GM23248 (cell line): ENCODE measurements around the gene CYP1A1. TPM values are rescaled to one million over a fixed set of nuclear protein-coding genes. Genes with fewer than 3 reads are reported as not detected.
"Not testable (repeated sequence)": the region's sequence is repeated elsewhere in the genome, so short reads cannot be mapped to it uniquely, and the experiment has no call there.

Source experiments
- DNase-seq: peaks from one replicate; pipeline ENCODE4 v3.0.0-alpha.2; 2015
- H2AFZ ChIP-seq: fragments of 200-600 bp; sonication (generic); 2 replicates; pipeline ENCODE4 v1.6.1; 2016; ENCODE audit warnings: antibody characterized with exemption
- H3F3A ChIP-seq: fragments of 200-600 bp; sonication (generic); 2 replicates; pipeline ENCODE4 v1.6.1; 2016; ENCODE audit warnings: mild to moderate bottlenecking, antibody characterized with exemption, mixed run types; ENCODE audit not compliant: insufficient read depth
- H3K27ac ChIP-seq: fragments of 200-600 bp; sonication (generic); 2 replicates; pipeline ENCODE4 v1.5.1; 2016; ENCODE audit warnings: mild to moderate bottlenecking
- H3K27me3 ChIP-seq: fragments of 200-600 bp; sonication (generic); replicated peaks from 2 replicates; pipeline ENCODE4 v1.6.1; 2016; ENCODE audit warnings: mild to moderate bottlenecking; ENCODE audit not compliant: insufficient read depth
- H3K36me3 ChIP-seq: fragments of 200-600 bp; sonication (generic); 2 replicates; pipeline ENCODE4 v1.6.1; 2016; ENCODE audit warnings: low read depth, mild to moderate bottlenecking
- H3K4me1 ChIP-seq: fragments of 200-600 bp; sonication (generic); 2 replicates; pipeline ENCODE4 v1.6.1; 2016; ENCODE audit warnings: mild to moderate bottlenecking; ENCODE audit not compliant: insufficient read depth
- H3K4me2 ChIP-seq: fragments of 200-600 bp; sonication (generic); one replicate; pipeline ENCODE4 v1.6.1; 2016; ENCODE audit warnings: mild to moderate bottlenecking; ENCODE audit not compliant: unreplicated experiment
- H3K4me3 ChIP-seq: fragments of 200-600 bp; sonication (generic); 2 replicates; pipeline ENCODE4 v1.5.1; 2016; ENCODE audit warnings: mild to moderate bottlenecking
- H3K79me2 ChIP-seq: fragments of 200-600 bp; sonication (generic); 2 replicates; pipeline ENCODE4 v1.6.1; 2016; ENCODE audit warnings: mild to moderate bottlenecking; ENCODE audit not compliant: insufficient read depth
- H3K9ac ChIP-seq: fragments of 200-600 bp; sonication (generic); 2 replicates; pipeline ENCODE4 v1.6.1; 2016; ENCODE audit warnings: mild to moderate bottlenecking
- H3K9me2 ChIP-seq: fragments of 200-600 bp; sonication (generic); 2 replicates; pipeline ENCODE4 v1.6.1; 2016; ENCODE audit warnings: mixed run types, mild to moderate bottlenecking, moderate library complexity; ENCODE audit not compliant: insufficient read depth
- H3K9me3 ChIP-seq: fragments of 200-600 bp; sonication (generic); one replicate; pipeline ENCODE4 v1.6.1; 2017; ENCODE audit warnings: low read depth
- H4K20me1 ChIP-seq: fragments of 200-600 bp; sonication (generic); 2 replicates; pipeline ENCODE4 v1.6.0; 2016; ENCODE audit not compliant: insufficient read depth
- EZH2 ChIP-seq: fragments of 200-600 bp; sonication (generic); IDR thresholded peaks from 2 replicates; pipeline ENCODE4 v1.6.1; 2018; ENCODE audit warnings: antibody characterized with exemption, mild to moderate bottlenecking; ENCODE audit not compliant: insufficient read depth, poor library complexity, severe bottlenecking
- EZH2phosphoT487 ChIP-seq: fragments of 200-600 bp; sonication (generic); IDR thresholded peaks from 2 replicates; pipeline ENCODE4 v1.6.1; 2018; ENCODE audit warnings: antibody characterized with exemption, moderate library complexity, mild to moderate bottlenecking, low read depth; ENCODE audit not compliant: insufficient read depth
- WGBS, 2 experiments: methylation state at CpG; one replicate each; pipeline ENCODE4 v1.1.6; 2015 to 2017; ENCODE audit warnings: low lambda C conversion rate in 2 of 2, low coverage in 1 of 2; ENCODE audit errors: missing lambda C conversion rate in 2 of 2; 5-methylcytosine and 5-hydroxymethylcytosine counted together
- in situ Hi-C: fragments of 300-500 bp; cut with MboI; formaldehyde crosslinking; loops from 2 replicates; pipeline ENCODE4 v1.15.0; 2020
- polyA plus RNA-seq: library from polyadenylated mRNA; unstranded; fragments of >200 nt; fragmentation: Nextera tagmentation; extraction: Ambion mirVana; gene quantifications from 2 replicates; pipeline ENCODE4 v1.2.1, GENCODE V29; 2016
- total RNA-seq: library from RNA; depleted of rRNA; stranded (reverse); fragments of >200 nt; shearing (Covaris generic); gene quantifications from 2 replicates; pipeline ENCODE4 v1.2.3, GENCODE V29; 2014

The CYP1A1 gene
- total and polyA plus RNA-seq, 2 experiments from 2014 or later, result not detected

DNA sequence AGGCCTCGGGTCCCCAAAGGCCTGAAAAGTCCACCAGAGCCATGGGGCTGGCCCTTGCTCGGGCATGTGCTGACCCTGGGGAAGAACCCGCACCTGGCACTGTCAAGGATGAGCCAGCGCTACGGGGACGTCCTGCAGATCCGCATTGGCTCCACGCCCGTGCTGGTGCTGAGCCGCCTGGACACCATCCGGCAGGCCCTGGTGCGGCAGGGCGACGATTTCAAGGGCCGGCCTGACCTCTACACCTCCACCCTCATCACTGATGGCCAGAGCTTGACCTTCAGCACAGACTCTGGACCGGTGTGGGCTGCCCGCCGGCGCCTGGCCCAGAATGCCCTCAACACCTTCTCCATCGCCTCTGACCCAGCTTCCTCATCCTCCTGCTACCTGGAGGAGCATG lies 24.5 kb upstream of the CYP1A1 start:
- H3K4me3 ChIP-seq, result no peak overlapping the region
- no peaks in the 10 kb centered on the region for H3F3A ChIP-seq
- H3K36me3 ChIP-seq, result no peaks in the 10 kb centered on the region
- in situ Hi-C loops, result no loop called here
- H3K9me2 ChIP-seq, result no peaks in the 10 kb centered on the region
- no peak overlapping the region for H3K9ac ChIP-seq
- H3K79me2 ChIP-seq, result no peaks in the 10 kb centered on the region
- H3K4me2 ChIP-seq, result no peak overlapping the region
- DNase-seq, result no peak
- 72 to 76% methylated on average over 20 of the region's 20 CpGs for WGBS, 2 experiments
- no peak for TF ChIP-seq EZH2phosphoT487
- no peak for TF ChIP-seq EZH2
- 0 out of 2 replicates have a peak, but pooled peaks cover 9% of the 10 kb centered on the region for H3K27me3 ChIP-seq
- no peak overlapping the region for H2AFZ ChIP-seq
- no peaks in the 10 kb centered on the region for H4K20me1 ChIP-seq
- H3K27ac ChIP-seq, result no peak overlapping the region
- 0 out of 2 replicates have a peak, but pooled peaks cover 3% of the 10 kb centered on the region for H3K4me1 ChIP-seq
- no peaks in the 10 kb centered on the region for H3K9me3 ChIP-seq

DNA sequence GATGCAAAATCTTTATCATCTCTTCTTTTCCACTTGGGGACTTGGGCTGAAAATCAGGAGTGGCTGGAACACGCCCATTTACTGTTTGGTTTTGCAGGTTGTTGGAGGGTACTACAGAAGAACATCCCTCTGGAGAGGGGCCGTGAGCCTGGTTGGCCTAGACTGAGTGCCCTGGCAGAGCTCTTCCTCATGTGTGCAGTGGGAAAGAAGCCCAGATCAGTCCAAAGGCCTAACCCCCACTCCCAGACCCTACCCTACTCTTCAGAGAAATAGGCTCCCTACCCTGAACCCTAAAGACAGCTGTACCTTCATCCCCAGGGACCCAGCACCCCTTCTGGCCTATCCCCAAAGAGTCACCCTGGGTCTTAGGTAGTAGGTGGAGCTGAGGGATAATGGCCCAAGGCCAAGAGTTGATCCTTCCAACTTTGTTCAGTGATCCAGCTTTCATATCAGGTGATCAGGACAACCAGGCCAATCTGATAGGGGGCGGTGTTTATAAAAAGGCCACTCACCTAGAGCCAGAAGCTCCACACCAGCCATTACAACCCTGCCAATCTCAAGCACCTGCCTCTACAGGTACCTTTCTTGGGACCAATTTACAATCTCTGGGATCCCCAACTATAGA lies 23.1 kb upstream of the CYP1A1 start, which contains the start of gene CYP1A2:
Gene CYP1A2 (plus strand): TSS at position 524 of the 625 bp plus-strand sequence. CDS start 894 bp downstream, outside the sequence.
- WGBS, 2 experiments, result 44 to 47% methylated on average over 3 of the region's 3 CpGs

DNA sequence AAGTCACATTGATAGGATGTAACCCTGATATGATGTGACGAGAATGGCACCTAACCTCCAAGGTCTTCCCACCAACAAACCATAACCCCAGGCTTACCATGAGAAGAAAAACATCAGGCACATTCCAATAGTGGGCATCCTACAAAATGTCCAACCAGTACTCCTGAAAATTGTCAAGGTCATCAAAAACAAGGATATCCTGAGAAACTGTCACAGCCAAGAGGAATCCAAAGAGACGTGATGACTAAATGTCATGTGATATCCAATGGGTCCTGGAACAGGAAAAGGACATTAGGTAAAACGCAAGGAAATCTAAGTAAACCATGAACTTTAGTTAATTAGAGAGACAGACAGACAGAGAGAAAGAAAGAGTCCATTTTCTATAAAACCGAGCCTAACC lies 21.1 kb upstream of the CYP1A1 start:
- WGBS, 2 experiments, result 81 to 86% methylated on average over 4 of the region's 4 CpGs
- Histone ChIP-seq H3K4me2 (no peak overlapping the region), H3K27me3 (no peaks in the 10 kb centered on the region), H3K4me1 (no peaks in the 10 kb centered on the region), H3K36me3 (no peaks in the 10 kb centered on the region), H3K9ac (no peak overlapping the region), H4K20me1 (no peaks in the 10 kb centered on the region), H3K27ac (no peak overlapping the region), H3K9me2 (no peaks in the 10 kb centered on the region), H3K9me3 (no peaks in the 10 kb centered on the region), H3K79me2 (no peaks in the 10 kb centered on the region), H3K4me3 (no peak overlapping the region), H3F3A (no peaks in the 10 kb centered on the region), H2AFZ (no peak overlapping the region)
- TF ChIP-seq EZH2phosphoT487, result no peak
- no peak for TF ChIP-seq EZH2
- DNase-seq, result no peak
- in situ Hi-C loops, result no loop called here

More for the DNA sequence above, 23.1 kb upstream of the CYP1A1 start, which contains the start of gene CYP1A2:
- in situ Hi-C loops, result no loop called here
- Histone ChIP-seq H3F3A (no peaks in the 10 kb centered on the region), H3K27ac (no peak within 1 kb of the TSS), H3K79me2 (no peaks in the 10 kb centered on the region), H3K4me3 (no peak within 1 kb of the TSS), H3K4me2 (no peak within 1 kb of the TSS), H3K9me3 (no peaks in the 10 kb centered on the region), H3K36me3 (no peaks in the 10 kb centered on the region), H3K9ac (no peak within 1 kb of the TSS), H3K4me1 (0 out of 2 replicates have a peak, but pooled peaks cover 3% of the 10 kb centered on the region), H3K9me2 (no peaks in the 10 kb centered on the region), H2AFZ (no peak within 1 kb of the TSS), H4K20me1 (no peaks in the 10 kb centered on the region), H3K27me3 (0 out of 2 replicates have a peak, but pooled peaks cover 1% of the 10 kb centered on the region)
- TF ChIP-seq EZH2 (no peak), EZH2phosphoT487 (no peak)
- DNase-seq, result no peak

DNA sequence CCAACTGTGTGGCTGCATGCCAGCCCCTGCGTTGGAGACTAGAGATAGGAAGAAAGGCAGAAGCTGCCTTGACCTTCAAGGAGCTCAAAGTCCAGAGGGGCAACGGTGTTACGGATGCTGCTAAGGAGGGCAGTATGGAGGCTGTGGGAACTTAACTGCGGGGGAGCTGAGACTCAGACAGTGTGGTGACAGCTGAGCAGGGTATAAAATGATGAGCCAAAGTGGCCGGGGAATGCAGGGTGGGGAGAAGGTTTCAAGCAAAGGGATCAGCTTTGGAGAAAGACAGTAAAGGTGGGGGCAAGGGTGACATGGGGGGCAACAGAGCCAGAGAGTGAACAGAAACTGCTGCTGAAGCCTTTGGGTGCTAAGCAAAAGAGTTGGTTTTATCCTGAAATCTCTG lies 17.1 kb upstream of the CYP1A1 start:
- DNase-seq, result no peak
- Histone ChIP-seq H3F3A (no peaks in the 10 kb centered on the region), H3K4me1 (no peaks in the 10 kb centered on the region), H3K4me2 (no peak overlapping the region), H3K9me2 (no peaks in the 10 kb centered on the region), H3K9me3 (no peaks in the 10 kb centered on the region), H4K20me1 (no peaks in the 10 kb centered on the region), H3K27me3 (no peaks in the 10 kb centered on the region; the same call in 1 of the 2 replicates), H3K4me3 (no peak overlapping the region), H3K27ac (no peak overlapping the region), H3K79me2 (no peaks in the 10 kb centered on the region), H3K36me3 (no peaks in the 10 kb centered on the region), H3K9ac (no peak overlapping the region), H2AFZ (no peak overlapping the region)
- WGBS, 2 experiments, result 57 to 61% methylated on average over 5 of the region's 5 CpGs
- in situ Hi-C loops, result no loop called here
- TF ChIP-seq EZH2phosphoT487, result no peak
- no peak for TF ChIP-seq EZH2

DNA sequence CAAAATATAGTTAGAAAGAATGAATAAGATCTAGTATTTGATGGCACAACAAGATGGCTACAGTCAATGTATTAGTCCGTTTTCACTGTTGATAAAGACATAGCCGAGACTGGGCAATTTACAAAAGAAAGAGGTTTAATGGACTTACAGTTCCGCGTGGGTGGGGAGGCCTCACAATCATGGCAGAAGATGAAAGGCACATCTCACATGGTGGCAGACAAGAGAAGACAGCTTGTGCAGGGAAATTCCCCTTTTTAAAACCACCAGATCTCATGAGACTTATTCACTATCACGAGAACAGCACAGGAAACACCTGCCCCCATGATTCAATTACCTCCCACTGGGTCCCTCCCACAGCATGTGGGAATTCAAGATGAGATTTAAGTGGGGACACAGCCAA lies 12.9 kb upstream of the CYP1A1 start:
- H3K9me3 ChIP-seq, H3K4me1 ChIP-seq, H3K4me3 ChIP-seq, H2AFZ ChIP-seq, H3K4me2 ChIP-seq, H3K9me2 ChIP-seq, DNase-seq, H3K9ac ChIP-seq, H3K79me2 ChIP-seq, in situ Hi-C loops, H3K27ac ChIP-seq, H3F3A ChIP-seq, H3K36me3 ChIP-seq, H4K20me1 ChIP-seq: not testable (repeated sequence)
- H3K27me3 ChIP-seq, result peaks cover 30% of the 10 kb centered on the region
- 51 to 53% methylated on average over 5 of the region's 5 CpGs for WGBS, 2 experiments
